ENCODE measurements around the gene ROBO2.

GRCh38 chr3:77320514-77320913, 280.6 kb downstream of the ROBO2 start:
- TF ChIP-seq CTCF (IDR thresholded peaks at IDR 0.05) (peak in 3 of 4 experiments; percentile 39 to 88 (median 64)), POLR2A (IDR thresholded peaks at IDR 0.05) (no peak)
